HG02938 (cell line): ENCODE data around the gene TOMM22.

Source experiments
- ATAC-seq: cut with Tn5 transposase; IDR thresholded peaks from one replicate; pipeline ENCODE4 v1.9.1; 2021; ENCODE audit warnings: mild to moderate bottlenecking, moderate library complexity; ENCODE audit not compliant: unreplicated experiment

Gene TOMM22

GRCh38 chr22:38694940-38695339 lies 13.2 kb downstream of the TOMM22 start:
- ATAC-seq = no peak

DNA sequence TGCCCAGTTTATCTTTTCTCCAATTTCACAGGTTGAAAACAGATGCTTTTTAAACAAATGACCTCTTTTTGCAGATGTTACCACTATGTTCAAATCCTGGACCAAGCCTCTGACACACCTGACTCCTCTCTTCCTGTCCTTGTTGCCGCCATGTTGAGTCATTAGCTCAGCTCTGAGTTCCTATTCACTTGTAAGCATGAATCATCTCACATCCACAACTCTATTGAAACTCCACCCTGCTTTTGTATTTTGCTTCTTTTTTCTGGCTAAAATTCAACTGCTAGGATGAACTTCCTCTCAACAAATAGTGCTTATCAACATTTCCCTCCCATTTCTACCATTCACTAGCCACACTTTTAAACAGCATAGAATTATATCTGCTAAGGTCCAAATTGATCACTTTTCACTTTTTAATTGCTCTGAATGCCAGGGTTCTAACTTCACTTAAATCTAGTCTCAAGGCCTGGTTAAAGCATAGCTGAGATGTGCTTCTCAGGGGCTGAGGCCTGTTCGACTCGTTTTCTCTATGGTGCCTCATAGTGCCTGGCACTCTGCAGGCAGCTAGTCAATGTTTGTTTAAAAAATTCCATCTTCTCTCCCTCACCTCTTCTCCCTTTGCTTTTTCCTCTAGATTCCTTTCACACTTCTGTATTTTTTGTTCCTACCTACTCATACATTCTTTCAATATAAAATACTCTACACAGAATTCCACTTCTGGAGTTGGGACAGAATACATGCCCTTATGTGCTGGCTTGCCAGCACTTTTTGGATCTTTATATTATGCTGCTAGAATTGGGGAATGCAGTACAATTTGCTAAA lies 15.1 kb downstream of the TOMM22 start:
- ATAC-seq = no peak

- no peak for ATAC-seq
Observed at GRCh38 chr22:38697425-38698089, 15.8 kb downstream of the TOMM22 start.

DNA sequence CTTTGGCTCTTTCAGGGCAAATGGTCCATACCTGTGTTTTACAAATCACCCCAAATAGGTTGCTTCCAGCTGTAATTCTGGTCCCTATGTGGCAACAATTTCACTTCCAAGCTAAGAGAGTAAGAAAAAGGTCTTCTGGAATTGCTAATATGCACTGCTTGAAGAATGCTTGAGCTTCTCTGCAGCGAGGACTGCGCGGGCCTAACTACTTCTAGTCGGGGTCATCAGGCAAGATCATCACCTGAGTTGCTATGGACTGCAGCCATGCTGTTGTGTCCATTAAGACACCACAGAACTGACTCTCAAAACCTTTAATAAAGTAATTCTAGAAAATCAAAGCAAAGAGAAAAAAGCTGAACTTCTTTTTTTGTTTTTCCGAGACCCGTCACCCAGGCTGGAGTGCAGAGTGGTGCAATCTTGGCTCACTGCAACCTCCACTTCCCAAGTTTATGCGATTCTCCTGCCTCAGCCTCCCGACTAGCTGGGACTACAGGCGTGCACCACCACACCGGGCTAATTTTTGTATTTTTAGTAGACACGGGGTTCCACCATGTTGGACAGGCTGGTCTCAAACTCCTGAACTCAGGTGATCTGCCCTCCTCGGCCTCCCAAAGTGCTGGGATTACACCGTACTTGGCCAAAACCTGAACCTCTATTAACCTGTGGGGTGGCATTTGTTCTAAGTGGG lies 16.8 kb downstream of the TOMM22 start:
- ATAC-seq = no peak

DNA sequence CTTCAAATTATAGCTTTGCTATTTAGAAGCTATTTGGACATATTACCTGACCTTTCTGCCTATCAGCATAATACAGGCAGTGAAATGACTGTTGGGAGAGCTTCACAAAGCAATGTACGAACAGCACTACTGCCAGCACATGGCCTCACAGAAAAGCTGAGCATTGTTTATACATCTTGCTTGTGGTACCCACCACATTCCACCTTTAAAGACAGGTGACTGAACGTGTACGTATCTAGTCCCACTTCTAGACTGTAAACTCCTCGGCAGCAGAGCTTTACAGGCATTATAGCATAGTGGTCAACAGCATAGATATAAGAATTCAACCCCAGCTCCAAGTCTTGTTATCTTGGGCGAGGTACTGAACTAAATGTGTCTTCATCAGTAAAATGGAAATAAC lies 17.4 kb downstream of the TOMM22 start:
- no peak for ATAC-seq

GRCh38 chr22:38699784-38700183 lies 18.0 kb downstream of the TOMM22 start:
- no peak for ATAC-seq

DNA sequence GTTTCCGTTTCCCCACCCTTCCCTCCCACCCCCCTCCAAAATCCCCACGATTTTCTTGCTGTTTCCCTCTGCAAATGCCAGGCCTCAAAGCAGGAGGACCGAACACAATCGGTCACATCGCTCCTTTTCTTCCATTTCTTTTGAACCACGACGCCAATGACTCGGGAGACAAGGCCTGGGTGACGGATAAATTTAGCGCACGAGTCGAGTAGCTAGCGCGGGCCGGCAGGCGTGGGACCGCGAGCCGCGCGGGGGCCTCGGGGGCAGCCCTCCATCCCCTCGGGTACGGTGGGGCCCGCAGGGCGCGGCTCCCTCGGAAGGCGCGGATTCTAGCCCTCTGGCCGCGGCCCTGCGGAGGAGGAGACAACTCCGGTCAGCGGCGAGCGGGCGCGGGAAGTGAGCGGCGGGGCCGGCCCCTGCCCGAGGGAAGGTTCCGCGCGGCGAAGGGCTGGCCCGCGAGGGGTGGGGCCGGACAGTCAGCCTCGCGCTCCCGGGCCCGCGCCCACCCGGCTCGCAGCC lies 18.6 kb downstream of the TOMM22 start:
- peak; percentile 5 for ATAC-seq

GRCh38 chr22:38700789-38701628 lies 19.3 kb downstream of the TOMM22 start, which contains the start of gene JOSD1:
TSS of gene JOSD1 (minus strand) at chr22:38700943. CDS start at chr22:38699987, 956 bp downstream.
- ATAC-seq = peak; percentile 18

- ATAC-seq = no peak
Observed at GRCh38 chr22:38704654-38705234, 23.0 kb downstream of the TOMM22 start.

DNA sequence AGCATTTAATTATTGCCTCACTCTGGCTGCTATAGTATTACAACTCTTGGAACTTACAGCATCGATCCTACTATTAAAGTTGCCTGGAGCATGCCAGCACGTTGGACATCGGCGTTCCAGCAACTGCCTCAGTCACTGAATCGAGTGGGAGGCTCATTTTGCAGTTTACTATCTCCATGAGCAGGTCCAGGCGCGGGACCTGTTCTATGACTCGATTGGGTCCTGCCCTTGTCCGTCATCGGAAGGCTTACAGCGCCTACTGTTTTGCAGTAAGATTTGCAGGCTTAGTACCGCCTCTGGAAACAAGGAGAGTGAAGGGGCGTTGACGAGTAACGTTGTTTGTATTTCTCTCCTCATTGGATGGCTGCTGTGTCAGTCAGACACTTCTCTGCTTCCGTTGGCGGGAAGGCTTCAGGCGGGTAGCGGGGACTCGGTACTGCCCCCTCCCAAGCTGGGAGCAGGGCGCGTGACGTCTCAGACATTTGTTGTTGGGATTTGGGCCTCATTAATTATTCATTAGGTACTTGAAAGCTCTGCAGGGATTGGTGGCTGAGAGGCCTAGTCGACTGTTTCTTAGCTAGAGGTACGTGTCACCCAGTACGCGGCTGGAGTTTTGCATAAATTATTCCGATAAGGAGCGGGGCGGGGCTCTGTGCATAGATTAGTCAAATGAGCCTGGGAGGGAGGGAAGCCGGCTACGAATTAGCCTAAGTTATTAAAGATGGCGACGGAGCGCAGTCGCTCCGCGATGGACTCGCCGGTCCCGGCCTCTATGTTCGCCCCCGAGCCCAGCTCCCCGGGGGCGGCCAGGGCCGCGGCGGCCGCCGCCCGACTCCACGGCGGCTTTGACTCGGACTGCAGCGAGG lies 23.7 kb downstream of the TOMM22 start, which contains the start of gene GTPBP1:
TSS of gene GTPBP1 (plus strand) at position 710 of the 866 bp plus-strand sequence. CDS start at position 722, 12 bp downstream.
- peak; percentile 72 for ATAC-seq

DNA sequence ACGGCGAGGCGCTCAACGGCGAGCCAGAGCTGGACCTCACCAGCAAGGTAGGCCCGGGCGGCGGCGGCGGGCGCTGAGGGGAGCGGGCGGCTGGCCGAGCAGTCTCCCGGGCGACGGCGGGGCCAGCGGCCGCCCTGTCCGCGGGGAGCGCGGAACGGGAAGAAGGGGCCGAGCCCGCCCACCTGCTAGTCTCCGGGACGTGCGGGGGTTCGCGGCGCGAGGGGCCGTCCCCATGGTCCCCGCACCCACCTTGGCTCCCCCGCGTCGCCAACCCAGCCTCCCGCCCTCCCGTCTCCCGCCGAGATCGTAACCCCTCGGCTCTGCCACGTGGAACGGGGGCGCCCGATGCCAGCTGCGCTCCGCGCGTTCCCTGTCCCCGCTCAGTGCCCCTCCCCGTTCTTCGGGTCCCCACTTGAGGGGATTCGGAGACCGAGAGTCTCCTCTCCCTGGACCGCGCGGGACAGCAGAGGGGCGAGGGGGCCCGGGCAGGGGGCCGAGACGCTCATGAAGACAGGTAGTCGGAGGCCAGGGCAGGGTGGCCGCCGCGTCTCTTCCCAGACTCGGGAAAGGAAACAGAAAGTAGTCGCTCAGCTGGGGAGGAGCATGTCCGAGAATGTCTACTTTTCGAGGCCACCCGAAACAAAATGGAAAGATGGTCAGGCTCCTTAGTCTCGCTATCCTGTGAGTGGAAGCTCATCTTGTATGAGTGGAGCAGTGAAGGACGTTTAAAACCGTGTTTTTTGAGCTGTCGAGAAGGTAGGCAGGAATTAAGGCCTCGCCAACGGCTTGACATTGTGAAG lies 24.5 kb downstream of the TOMM22 start:
- no peak for ATAC-seq

DNA sequence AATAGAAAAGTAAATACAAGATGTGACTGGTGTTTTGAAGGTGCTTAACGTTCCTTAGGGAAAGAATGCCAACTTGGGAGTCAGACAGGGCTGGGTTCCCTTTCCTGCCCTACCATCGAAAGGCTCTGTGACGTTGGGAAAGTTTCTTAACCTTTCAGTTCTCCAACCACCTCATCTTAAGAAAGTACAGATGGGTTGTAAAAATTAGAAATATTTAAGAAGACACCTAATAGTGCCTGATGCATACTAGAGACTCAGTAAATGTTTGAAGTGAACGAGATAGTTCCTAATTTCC lies 25.1 kb downstream of the TOMM22 start:
- no peak for ATAC-seq

DNA sequence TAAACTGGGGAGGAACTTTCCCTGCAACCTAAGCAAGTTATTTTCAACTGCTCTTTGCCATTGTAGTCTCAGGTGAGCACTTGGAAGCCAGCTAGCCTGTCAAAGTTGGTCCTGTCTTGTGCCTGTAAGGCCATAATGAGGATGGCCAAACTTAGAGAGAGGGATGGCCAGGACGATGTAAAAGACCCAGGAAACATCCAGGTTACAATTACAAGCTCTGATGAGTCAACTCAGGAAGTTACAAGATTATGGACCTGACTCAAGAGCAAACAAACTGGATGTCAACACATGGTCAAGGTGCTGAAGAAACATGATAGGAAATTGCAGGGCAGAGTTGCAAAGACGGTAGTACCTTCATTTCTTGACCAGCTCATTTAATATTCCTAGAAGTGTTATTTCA lies 25.6 kb downstream of the TOMM22 start:
- ATAC-seq = no peak

GRCh38 chr22:38707984-38708383 lies 26.2 kb downstream of the TOMM22 start:
- no peak for ATAC-seq

DNA sequence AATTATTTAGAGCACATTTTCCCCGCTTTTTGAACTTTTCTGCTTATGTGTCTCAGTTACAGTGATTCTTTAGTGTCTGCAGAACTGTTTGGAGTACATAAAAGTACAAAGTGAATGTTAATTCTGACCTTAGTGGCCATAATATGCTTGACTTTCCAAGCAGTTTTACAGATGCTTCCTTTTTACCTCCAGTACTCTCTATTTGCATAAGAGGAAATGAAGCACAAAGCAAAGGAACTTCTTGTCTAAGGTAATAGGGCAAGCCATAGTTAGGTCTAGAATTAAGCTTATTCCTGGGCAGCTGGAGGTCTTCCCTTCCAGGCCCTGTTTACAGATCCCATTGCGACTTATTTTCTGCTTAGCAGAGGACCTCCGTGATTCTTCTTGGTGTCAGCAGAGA lies 27.5 kb downstream of the TOMM22 start:
- no peak for ATAC-seq

GRCh38 chr22:38710351-38710750 lies 28.6 kb downstream of the TOMM22 start:
- no peak for ATAC-seq

- no peak for ATAC-seq
Observed at GRCh38 chr22:38710866-38711265, 29.1 kb downstream of the TOMM22 start.

GRCh38 chr22:38712486-38713207 lies 30.9 kb downstream of the TOMM22 start:
- ATAC-seq = no peak
